Stimulated activated naive B cell treated with anti-CD40 and anti-IgM and Interleukin-4, amounts not matched to agents 10 μg/mL and 1 μg/mL and 100 μg/mL, for 72 hours (primary cell): ENCODE measurements around the gene OR7G1.
A peak's percentile ranks its signal among the peaks of the same experiment; 100 is the strongest.
"Not testable (repeated sequence)": the region's sequence is repeated elsewhere in the genome, so short reads cannot be mapped to it uniquely, and the experiment has no call there.

Experiments used
- ATAC-seq, 2 donors: fragments of 150-1000 bp; cut with Tn5 transposase; replicated peaks; 2 replicates each; pipeline ENCODE4 v1.10.0; 2021; ENCODE audit warnings: moderate library complexity in 1 of 2
- DNase-seq: peaks from one replicate; pipeline ENCODE4 v3.0.0; 2021
- H3K27ac Mint-ChIP-seq: one replicate; pipeline ENCODE4 v1.8.0; 2022; ENCODE audit warnings: mild to moderate bottlenecking, mixed read lengths
- H3K27me3 Mint-ChIP-seq, 2 donors: one replicate each; pipeline ENCODE4 v1.8.0; 2022; ENCODE audit warnings: mixed read lengths in 2 of 2
- H3K36me3 Mint-ChIP-seq, 2 donors: one replicate each; pipeline ENCODE4 v1.8.0; 2022; ENCODE audit warnings: mixed read lengths in 2 of 2, mild to moderate bottlenecking in 1 of 2
- H3K4me1 Mint-ChIP-seq, 2 donors: one replicate each; pipeline ENCODE4 v1.8.0; 2022; ENCODE audit warnings: mixed read lengths in 2 of 2, mild to moderate bottlenecking in 1 of 2
- H3K4me3 Mint-ChIP-seq, 2 donors: one replicate each; pipeline ENCODE4 v1.8.0; 2022; ENCODE audit warnings: mild to moderate bottlenecking in 2 of 2, mixed read lengths in 2 of 2, moderate library complexity in 1 of 2
- H3K9me3 Mint-ChIP-seq, 2 donors: one replicate each; pipeline ENCODE4 v1.8.0; 2022; ENCODE audit warnings: mixed read lengths in 2 of 2, mild to moderate bottlenecking in 1 of 2

The OR7G1 gene

GRCh38 chr19:9132422-9132821, 16.9 kb upstream of the OR7G1 start:
- H3K4me1 Mint-ChIP-seq, result peaks cover 8 to 18% of the 10 kb centered on the region in 2 donors
- ATAC-seq, result peak in 1 of 2 donors; percentile 39
- H3K9me3 Mint-ChIP-seq, result no peaks in the 10 kb centered on the region
- peaks cover 3 to 8% of the 10 kb centered on the region in 2 donors for H3K27me3 Mint-ChIP-seq
- H3K4me3 Mint-ChIP-seq, result no peak overlapping the region
- no peak for DNase-seq
- no peak overlapping the region for H3K27ac Mint-ChIP-seq
- no peaks in the 10 kb centered on the region for H3K36me3 Mint-ChIP-seq

- DNase-seq, result no peak
- Mint-ChIP-seq H3K4me3 (no peak overlapping the region), H3K36me3 (no peaks in the 10 kb centered on the region), H3K27me3 (peaks cover 18 to 23% of the 10 kb centered on the region in 2 donors), H3K4me1 (peaks cover 11 to 12% of the 10 kb centered on the region in 2 donors), H3K9me3 (no peaks in the 10 kb centered on the region), H3K27ac (peak overlapping the region; percentile 85)
- peak; percentile 87 to 94 for ATAC-seq
Measured at GRCh38 chr19:9130965-9131364, 15.4 kb upstream of the OR7G1 start.

DNA sequence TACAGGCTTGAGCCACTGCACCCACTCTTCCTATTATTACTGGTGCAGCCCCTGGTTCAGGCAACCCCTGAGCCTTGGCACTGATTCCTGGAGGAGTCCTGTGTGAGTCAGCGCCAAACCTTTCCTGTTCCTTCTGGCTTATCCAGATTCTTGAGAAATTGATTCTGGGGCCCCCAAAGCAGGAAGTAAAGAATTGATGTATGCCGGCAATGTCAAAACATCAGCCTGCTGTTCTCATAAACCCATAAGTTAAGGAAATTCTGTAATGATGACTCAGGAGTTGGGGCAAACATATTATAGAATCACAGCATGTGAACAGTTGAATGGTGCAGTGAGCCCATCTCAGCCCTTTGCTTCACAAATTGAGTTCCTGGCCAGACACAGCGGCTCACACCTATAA, 12.6 kb upstream of the OR7G1 start:
- ATAC-seq (no peak), DNase-seq (no peak)
- Mint-ChIP-seq H3K27me3 (peaks cover 25 to 35% of the 10 kb centered on the region in 2 donors), H3K36me3 (no peaks in the 10 kb centered on the region), H3K9me3 (no peaks in the 10 kb centered on the region), H3K4me3 (no peak overlapping the region), H3K4me1 (peaks cover 11 to 12% of the 10 kb centered on the region in 2 donors), H3K27ac (no peak overlapping the region)

DNA sequence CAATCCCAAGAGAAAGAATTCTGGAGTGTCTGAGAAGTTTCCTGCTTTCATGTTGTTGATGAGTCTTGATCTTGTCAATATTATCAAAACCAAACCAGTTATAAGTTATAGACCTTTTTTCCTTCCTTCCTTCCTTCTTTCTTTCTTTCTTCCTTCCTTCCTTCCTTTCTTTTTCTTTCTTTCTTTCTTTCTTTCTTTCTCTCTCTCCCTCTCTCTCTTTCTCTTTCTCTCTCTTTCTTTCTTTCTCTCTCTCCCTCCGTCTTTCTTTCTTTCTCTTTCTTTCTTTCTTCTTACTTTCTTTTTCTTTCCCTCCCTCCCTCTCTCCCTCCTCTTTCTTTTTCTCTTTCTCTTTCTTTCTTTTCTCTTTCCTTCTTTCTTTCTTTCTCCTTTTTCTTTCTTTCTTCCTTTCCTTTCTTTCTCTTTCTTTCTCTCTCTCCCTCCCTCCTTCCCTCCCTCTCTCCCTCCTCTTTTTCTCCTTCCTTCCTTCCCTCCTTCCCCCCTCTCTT, 11.4 kb upstream of the OR7G1 start, which contains the start of gene OR7G3:
TSS of gene OR7G3 (minus strand) at position 51 of the 506 bp plus-strand sequence. CDS start at position 51, 0 bp downstream.
- ATAC-seq (no peak), DNase-seq (no peak)
- Mint-ChIP-seq H3K4me3 (no peak within 1 kb of the TSS), H3K36me3 (no peaks in the 10 kb centered on the region), H3K4me1 (peaks cover 11 to 12% of the 10 kb centered on the region in 2 donors), H3K9me3 (no peaks in the 10 kb centered on the region), H3K27ac (no peak within 1 kb of the TSS), H3K27me3 (peaks cover 25 to 37% of the 10 kb centered on the region in 2 donors)

- Mint-ChIP-seq H3K36me3 (no peaks in the 10 kb centered on the region), H3K27me3 (peaks cover 21 to 25% of the 10 kb centered on the region in 2 donors), H3K27ac (no peak overlapping the region), H3K9me3 (peaks cover 0 to 2% of the 10 kb centered on the region in 2 donors), H3K4me1 (no peaks in the 10 kb centered on the region), H3K4me3 (no peak overlapping the region)
- DNase-seq (no peak), ATAC-seq (no peak)
Measured at GRCh38 chr19:9116547-9116946, 984 bp upstream of the OR7G1 start.

- H3K36me3 Mint-ChIP-seq, result no peaks in the 10 kb centered on the region
- H3K4me1 Mint-ChIP-seq, result no peaks in the 10 kb centered on the region
- ATAC-seq, result no peak
Measured at GRCh38 chr19:9109959-9110358, 5.6 kb downstream of the OR7G1 start.

GRCh38 chr19:9107375-9107774, 8.2 kb downstream of the OR7G1 start, which contains the start of gene OR7G2:
Gene OR7G2, minus strand, starts transcription at chr19:9107475. Its CDS starts 4,232 bp downstream, at chr19:9103243.
- Mint-ChIP-seq H3K36me3 (no peaks in the 10 kb centered on the region), H3K4me3 (no peak within 1 kb of the TSS), H3K27me3 (peaks cover 18 to 37% of the 10 kb centered on the region in 2 donors), H3K4me1 (no peaks in the 10 kb centered on the region), H3K9me3 (no peaks in the 10 kb centered on the region), H3K27ac (no peak within 1 kb of the TSS)
- no peak for ATAC-seq
- no peak for DNase-seq

More at GRCh38 chr19:9109959-9110358, 5.6 kb downstream of the OR7G1 start:
- H3K27me3 Mint-ChIP-seq, result peaks cover 19 to 41% of the 10 kb centered on the region in 2 donors
- H3K27ac Mint-ChIP-seq, result no peak overlapping the region
- no peaks in the 10 kb centered on the region for H3K9me3 Mint-ChIP-seq
- H3K4me3 Mint-ChIP-seq, result no peak overlapping the region
- no peak for DNase-seq

DNA sequence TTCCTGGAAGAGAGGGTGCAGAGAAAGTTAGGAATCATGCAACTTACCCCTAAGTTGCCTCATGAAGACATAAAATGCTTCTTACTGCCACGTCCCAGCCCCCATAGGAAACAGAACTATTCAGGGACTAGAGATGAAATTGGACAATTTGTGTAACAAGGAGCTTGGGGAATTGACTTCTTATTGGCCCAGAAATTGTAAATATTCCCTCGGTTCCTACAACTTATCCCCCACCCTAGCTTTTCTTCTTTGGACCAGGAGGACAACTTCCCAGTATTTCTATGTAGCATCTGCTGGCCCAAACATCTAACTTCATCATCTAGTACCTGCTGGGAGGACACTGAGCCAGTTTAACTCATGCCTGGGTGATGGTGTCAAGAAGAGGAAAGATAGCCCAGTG, 28.8 kb downstream of the OR7G1 start, which contains the start of gene OR1M1:
TSS of gene OR1M1 (plus strand) at position 301 of the 400 bp plus-strand sequence. CDS start 6,184 bp downstream, outside the sequence.
- H3K36me3 Mint-ChIP-seq, result no peaks in the 10 kb centered on the region
- H3K4me3 Mint-ChIP-seq, result no peak within 1 kb of the TSS
- H3K4me1 Mint-ChIP-seq, result no peaks in the 10 kb centered on the region
- H3K27ac Mint-ChIP-seq, result no peak within 1 kb of the TSS
- ATAC-seq (no peak), DNase-seq (no peak)
- H3K27me3 Mint-ChIP-seq, result peaks cover 23 to 26% of the 10 kb centered on the region in 2 donors
- H3K9me3 Mint-ChIP-seq, result no peaks in the 10 kb centered on the region

DNA sequence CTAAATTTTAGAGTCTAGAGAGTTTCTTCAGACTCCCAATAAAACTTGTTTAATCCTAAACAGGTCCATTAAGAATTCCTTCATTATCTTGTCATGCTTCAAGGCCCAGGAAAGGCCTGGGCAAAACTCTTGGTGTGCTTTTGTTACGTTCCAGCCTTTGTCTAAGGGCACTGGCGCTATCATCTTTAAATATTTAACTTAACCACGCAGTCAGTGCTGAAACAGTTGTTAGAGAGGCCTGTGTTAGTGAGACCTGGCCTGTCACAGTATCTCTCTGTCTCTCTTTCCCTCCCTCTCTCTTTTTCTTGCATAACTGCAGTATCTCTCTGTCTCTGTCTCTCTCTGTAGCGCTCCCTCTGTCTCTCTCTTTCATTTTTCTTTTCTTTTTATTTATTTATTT, 36.9 kb downstream of the OR7G1 start:
- no peak for ATAC-seq
- DNase-seq, result no peak

DNA sequence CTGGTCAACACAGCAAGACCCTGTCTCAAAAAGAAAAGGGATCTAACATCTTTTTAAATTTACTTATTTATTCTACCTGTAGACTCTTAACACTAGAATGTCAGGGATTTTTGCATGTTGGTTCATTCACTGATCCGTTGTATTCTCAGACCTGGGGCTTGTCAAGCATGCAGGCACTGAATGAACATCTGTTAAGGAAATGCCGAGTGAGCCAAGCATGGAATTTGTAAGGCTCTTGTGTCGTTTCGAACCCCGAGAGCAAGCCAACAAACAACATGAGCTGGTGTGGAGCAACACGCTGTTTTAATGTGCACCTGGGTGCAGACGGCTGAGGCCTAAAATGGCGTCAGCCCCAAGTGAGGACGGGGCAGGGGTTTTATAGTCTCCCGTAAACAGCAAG, 38.7 kb downstream of the OR7G1 start:
- Mint-ChIP-seq H3K4me1 (peaks cover 0 to 4% of the 10 kb centered on the region in 2 donors), H3K4me3 (no peak overlapping the region), H3K9me3 (no peaks in the 10 kb centered on the region), H3K27me3 (no peaks in the 10 kb centered on the region), H3K36me3 (no peaks in the 10 kb centered on the region), H3K27ac (no peak overlapping the region)
- ATAC-seq (no peak), DNase-seq (no peak)

More for the DNA sequence above, 36.9 kb downstream of the OR7G1 start:
- H3K4me3 Mint-ChIP-seq, result no peak overlapping the region
- peaks cover 0 to 4% of the 10 kb centered on the region in 2 donors for H3K4me1 Mint-ChIP-seq
- peaks cover 5% of the 10 kb centered on the region in 2 donors for H3K27me3 Mint-ChIP-seq
- H3K36me3 Mint-ChIP-seq, result no peaks in the 10 kb centered on the region
- no peak overlapping the region for H3K27ac Mint-ChIP-seq
- H3K9me3 Mint-ChIP-seq, result no peaks in the 10 kb centered on the region

DNA sequence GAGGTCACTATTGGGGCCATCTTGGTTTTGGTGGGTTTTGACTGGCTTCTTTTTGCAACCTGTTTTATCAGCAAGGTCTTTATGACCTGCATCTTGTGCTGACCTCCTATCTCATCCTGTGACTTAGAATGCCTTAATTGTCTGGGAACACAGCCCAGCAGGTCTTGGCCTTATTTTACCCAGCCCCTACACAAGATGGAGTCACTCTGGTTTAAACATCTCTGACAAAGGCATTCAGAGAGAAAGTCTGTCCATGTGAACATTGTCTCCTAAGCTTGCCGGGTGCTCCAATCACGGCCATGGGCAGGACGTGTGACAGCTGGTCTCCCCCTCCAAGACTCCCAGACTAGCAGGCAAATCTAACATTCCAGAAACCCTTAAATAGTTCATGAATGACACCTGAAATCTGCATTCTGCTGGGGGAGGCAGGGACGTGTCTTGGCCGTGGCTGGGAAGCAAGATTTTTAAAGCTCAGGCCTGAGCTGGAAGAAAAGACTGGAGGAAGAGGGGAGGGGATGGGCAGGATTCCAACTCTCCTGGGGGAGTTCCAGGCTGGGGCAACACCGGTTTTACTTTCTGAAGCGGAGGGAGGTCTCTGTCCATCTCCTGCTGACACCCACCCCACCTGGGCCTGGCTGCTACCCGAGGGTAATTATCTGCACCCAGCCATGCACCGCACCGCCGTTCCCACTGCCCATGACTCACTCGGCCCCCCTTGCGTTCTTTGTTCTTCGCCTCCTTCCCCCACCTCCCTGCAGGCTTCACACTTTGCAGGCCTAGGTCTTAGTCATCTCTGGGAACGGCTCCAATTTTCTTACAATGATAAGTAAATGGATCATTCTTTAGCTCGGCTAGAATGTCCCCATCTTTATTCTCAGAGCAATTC, 40.3 kb downstream of the OR7G1 start:
- H3K4me3 Mint-ChIP-seq, result no peak overlapping the region
- H3K27ac Mint-ChIP-seq, result no peak overlapping the region

GRCh38 chr19:9073806-9074205, 41.8 kb downstream of the OR7G1 start:
- no peaks in the 10 kb centered on the region for H3K4me1 Mint-ChIP-seq
- no peak overlapping the region for H3K4me3 Mint-ChIP-seq
- no peak for DNase-seq
- H3K27me3 Mint-ChIP-seq, result no peaks in the 10 kb centered on the region
- no peaks in the 10 kb centered on the region for H3K9me3 Mint-ChIP-seq
- no peak overlapping the region for H3K27ac Mint-ChIP-seq
- ATAC-seq, result no peak
- H3K36me3 Mint-ChIP-seq, result no peaks in the 10 kb centered on the region

More for the DNA sequence above, 40.3 kb downstream of the OR7G1 start:
- Mint-ChIP-seq H3K4me1 (peaks cover 0 to 4% of the 10 kb centered on the region in 2 donors), H3K36me3 (no peaks in the 10 kb centered on the region), H3K9me3 (no peaks in the 10 kb centered on the region), H3K27me3 (no peaks in the 10 kb centered on the region)
- no peak for DNase-seq
- no peak for ATAC-seq

GRCh38 chr19:9071720-9072119, 43.8 kb downstream of the OR7G1 start:
- H3K27me3 Mint-ChIP-seq, H3K4me1 Mint-ChIP-seq, H3K4me3 Mint-ChIP-seq, H3K27ac Mint-ChIP-seq, ATAC-seq, H3K9me3 Mint-ChIP-seq, H3K36me3 Mint-ChIP-seq, DNase-seq: not testable (repeated sequence)

- ATAC-seq (no peak), DNase-seq (no peak)
- no peaks in the 10 kb centered on the region for H3K4me1 Mint-ChIP-seq
- H3K9me3 Mint-ChIP-seq, result no peaks in the 10 kb centered on the region
- H3K27ac Mint-ChIP-seq, result no peak overlapping the region
- no peaks in the 10 kb centered on the region for H3K36me3 Mint-ChIP-seq
- no peak overlapping the region for H3K4me3 Mint-ChIP-seq
- H3K27me3 Mint-ChIP-seq, result no peaks in the 10 kb centered on the region
Measured at GRCh38 chr19:9070066-9070465, 45.5 kb downstream of the OR7G1 start.
